ENCODE results near the gene SIRPB2. TPM values are rescaled to one million over a fixed set of nuclear protein-coding genes. Genes with fewer than 3 reads are reported as not detected.
A peak's percentile ranks its signal among the peaks of the same experiment; 100 is the strongest.

SIRPB2 gene
- total and polyA plus RNA-seq, 2 experiments from 2014 or later = not detected

DNA sequence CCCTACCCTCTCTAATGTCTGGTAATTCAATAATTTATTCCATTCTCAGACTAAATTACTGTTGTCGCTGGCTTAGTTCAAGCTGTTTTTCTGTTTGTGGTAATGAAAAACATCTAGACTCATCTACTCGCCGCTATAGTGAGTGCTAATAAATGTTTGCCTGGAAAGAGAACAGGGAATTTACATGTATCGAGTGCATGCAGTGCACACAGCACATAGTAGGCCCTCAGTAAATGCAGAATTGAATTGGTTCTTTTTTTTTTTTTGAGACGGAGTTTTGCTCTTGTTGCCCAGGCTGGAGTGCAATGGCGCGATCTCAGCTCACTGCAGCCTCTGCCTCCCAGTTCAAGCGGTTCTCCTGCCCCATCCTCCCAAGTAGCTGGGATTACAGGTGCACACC lies 16.9 kb downstream of the SIRPB2 start:
- H2AFZ ChIP-seq = no peak overlapping the region
- in situ Hi-C loops (cut with MboI) = no loop called here
- no peaks in the 10 kb centered on the region for H3K9me3 ChIP-seq (ENCODE audit: low read depth)
- no peaks in the 10 kb centered on the region for H3K27me3 ChIP-seq (replicated peaks; ENCODE audit: insufficient read depth)
- H3K36me3 ChIP-seq (ENCODE audit: low read depth) = no peaks in the 10 kb centered on the region
- H3K27ac ChIP-seq = no peak overlapping the region
- no peak overlapping the region for H3K4me3 ChIP-seq
- WGBS, 2 experiments (ENCODE audit: low coverage in 1 of 2, low lambda C conversion rate in 2 of 2, missing lambda C conversion rate in 2 of 2) = 66 to 67% methylated on average over 8 of the region's 8 CpGs
- no peaks in the 10 kb centered on the region for H3K9me2 ChIP-seq (ENCODE audit: insufficient read depth)
- no peaks in the 10 kb centered on the region for H4K20me1 ChIP-seq (ENCODE audit: insufficient read depth)
- peaks cover 26% of the 10 kb centered on the region for H3F3A ChIP-seq (ENCODE audit: insufficient read depth)
- TF ChIP-seq EZH2 (IDR thresholded peaks at IDR 0.05; ENCODE audit: insufficient read depth, poor library complexity, severe bottlenecking) (no peak), EZH2phosphoT487 (IDR thresholded peaks at IDR 0.05; ENCODE audit: insufficient read depth, low read depth) (no peak)
- H3K9ac ChIP-seq = no peak overlapping the region
- no peaks in the 10 kb centered on the region for H3K79me2 ChIP-seq (ENCODE audit: insufficient read depth)
- H3K4me1 ChIP-seq (ENCODE audit: insufficient read depth) = peaks cover 24% of the 10 kb centered on the region
- no peak for DNase-seq
- H3K4me2 ChIP-seq (ENCODE audit: unreplicated experiment) = no peak overlapping the region

- H3K4me1 ChIP-seq (ENCODE audit: insufficient read depth) = peaks cover 22% of the 10 kb centered on the region
- no peak overlapping the region for H3K4me2 ChIP-seq (ENCODE audit: unreplicated experiment)
- H3K27ac ChIP-seq = no peak overlapping the region
- no peak overlapping the region for H3K4me3 ChIP-seq
- H3K79me2 ChIP-seq (ENCODE audit: insufficient read depth) = no peaks in the 10 kb centered on the region
- H2AFZ ChIP-seq = no peak overlapping the region
- TF ChIP-seq EZH2 (IDR thresholded peaks at IDR 0.05; ENCODE audit: insufficient read depth, poor library complexity, severe bottlenecking) = no peak
- TF ChIP-seq EZH2phosphoT487 (IDR thresholded peaks at IDR 0.05; ENCODE audit: insufficient read depth, low read depth) = no peak
- no peaks in the 10 kb centered on the region for H3K36me3 ChIP-seq (ENCODE audit: low read depth)
- H3K27me3 ChIP-seq (replicated peaks; ENCODE audit: insufficient read depth) = no peaks in the 10 kb centered on the region
- H3F3A ChIP-seq (ENCODE audit: insufficient read depth) = peaks cover 20% of the 10 kb centered on the region
- H3K9ac ChIP-seq = no peak overlapping the region
- H3K9me3 ChIP-seq (ENCODE audit: low read depth) = no peaks in the 10 kb centered on the region
- in situ Hi-C loops (cut with MboI) = no loop called here
- DNase-seq = peak; percentile 30
- H3K9me2 ChIP-seq (ENCODE audit: insufficient read depth) = no peaks in the 10 kb centered on the region
- WGBS, 2 experiments (ENCODE audit: low coverage in 1 of 2, low lambda C conversion rate in 2 of 2, missing lambda C conversion rate in 2 of 2) = 72 to 76% methylated on average over 13 of the region's 13 CpGs
- H4K20me1 ChIP-seq (ENCODE audit: insufficient read depth) = no peaks in the 10 kb centered on the region
Measured at GRCh38 chr20:1473246-1474220, 17.7 kb downstream of the SIRPB2 start.

DNA sequence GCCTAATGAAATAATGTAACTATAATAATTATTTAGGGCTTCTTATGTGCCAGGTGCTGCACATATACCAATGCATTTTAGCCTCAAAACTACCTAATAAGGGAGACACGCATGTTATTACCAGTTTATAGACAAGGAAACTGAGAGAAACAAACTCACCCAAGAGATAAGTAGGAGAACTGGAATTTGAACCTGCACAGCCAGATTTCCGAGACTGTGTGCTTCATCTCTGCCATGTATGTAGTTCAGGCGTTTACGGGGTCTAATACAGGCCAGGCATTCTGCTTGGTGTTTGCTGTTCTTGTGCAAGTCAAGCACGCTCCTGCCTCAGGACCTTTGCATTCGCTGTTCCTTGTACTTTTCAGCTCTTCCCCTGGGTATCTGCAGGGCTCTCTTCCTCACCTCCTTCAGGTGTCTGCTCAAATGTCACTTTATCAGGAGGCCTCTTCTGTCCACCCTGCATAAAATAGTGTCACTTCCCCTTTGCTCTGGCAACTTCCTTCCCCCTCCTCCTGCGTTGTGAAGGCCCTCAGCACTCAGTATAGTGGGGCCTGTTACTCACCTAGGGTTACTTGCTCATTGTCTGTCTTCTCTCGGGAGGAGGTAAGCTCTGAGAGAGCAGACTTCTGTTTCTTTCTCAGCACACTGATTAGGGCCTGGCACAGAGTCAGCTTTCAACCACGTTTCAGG lies 18.5 kb downstream of the SIRPB2 start:
- 77 to 78% methylated on average over 9 of the region's 9 CpGs for whole genome bisulfite sequencing, 2 experiments (ENCODE audit: low coverage in 1 of 2, low lambda C conversion rate in 2 of 2, missing lambda C conversion rate in 2 of 2)
- Histone ChIP-seq H3K4me2 (ENCODE audit: unreplicated experiment) (no peak overlapping the region), H3K27me3 (replicated peaks; ENCODE audit: insufficient read depth) (no peaks in the 10 kb centered on the region), H3K4me1 (ENCODE audit: insufficient read depth) (peaks cover 19% of the 10 kb centered on the region), H3K9ac (no peak overlapping the region), H2AFZ (no peak overlapping the region), H3K9me3 (ENCODE audit: low read depth) (no peaks in the 10 kb centered on the region), H3F3A (ENCODE audit: insufficient read depth) (peaks cover 16% of the 10 kb centered on the region), H3K9me2 (ENCODE audit: insufficient read depth) (no peaks in the 10 kb centered on the region), H4K20me1 (ENCODE audit: insufficient read depth) (no peaks in the 10 kb centered on the region), H3K27ac (no peak overlapping the region), H3K4me3 (no peak overlapping the region), H3K36me3 (ENCODE audit: low read depth) (no peaks in the 10 kb centered on the region), H3K79me2 (ENCODE audit: insufficient read depth) (no peaks in the 10 kb centered on the region)
- TF ChIP-seq EZH2 (IDR thresholded peaks at IDR 0.05; ENCODE audit: insufficient read depth, poor library complexity, severe bottlenecking) = no peak
- no peak for TF ChIP-seq EZH2phosphoT487 (IDR thresholded peaks at IDR 0.05; ENCODE audit: insufficient read depth, low read depth)
- no peak for DNase-seq
- in situ Hi-C loops (cut with MboI) = no loop called here

- peak overlapping the region; percentile 77; the same call in 1 of the 2 replicates for H3K27ac ChIP-seq
- H3K9me3 ChIP-seq (ENCODE audit: low read depth) = no peaks in the 10 kb centered on the region
- peaks cover 16% of the 10 kb centered on the region for H3F3A ChIP-seq (ENCODE audit: insufficient read depth)
- no peaks in the 10 kb centered on the region for H4K20me1 ChIP-seq (ENCODE audit: insufficient read depth)
- in situ Hi-C loops (cut with MboI) = no loop called here
- H3K9me2 ChIP-seq (ENCODE audit: insufficient read depth) = no peaks in the 10 kb centered on the region
- H3K4me2 ChIP-seq (ENCODE audit: unreplicated experiment) = no peak overlapping the region
- H3K27me3 ChIP-seq (replicated peaks; ENCODE audit: insufficient read depth) = no peaks in the 10 kb centered on the region
- H3K9ac ChIP-seq = peak overlapping the region; percentile 64; the same call in 1 of the 2 replicates
- no peaks in the 10 kb centered on the region for H3K36me3 ChIP-seq (ENCODE audit: low read depth)
- H3K4me1 ChIP-seq (ENCODE audit: insufficient read depth) = peaks cover 19% of the 10 kb centered on the region
- no peak overlapping the region for H3K4me3 ChIP-seq
- peak overlapping the region; percentile 53; the same call in 1 of the 2 replicates for H2AFZ ChIP-seq
- H3K79me2 ChIP-seq (ENCODE audit: insufficient read depth) = no peaks in the 10 kb centered on the region
- no peak for DNase-seq
- 95 to 98% methylated on average over 2 of the region's 2 CpGs for WGBS, 2 experiments (ENCODE audit: low coverage in 1 of 2, low lambda C conversion rate in 2 of 2, missing lambda C conversion rate in 2 of 2)
- TF ChIP-seq EZH2 (IDR thresholded peaks at IDR 0.05; ENCODE audit: insufficient read depth, poor library complexity, severe bottlenecking) = no peak
- TF ChIP-seq EZH2phosphoT487 (IDR thresholded peaks at IDR 0.05; ENCODE audit: insufficient read depth, low read depth) = no peak
Measured at GRCh38 chr20:1471242-1471641, 20.0 kb downstream of the SIRPB2 start.
